Cardiac septum (tissue), 1 donor: ENCODE measurements around the gene PI4KA. TPM values are rescaled to one million over a fixed set of nuclear protein-coding genes. Genes with fewer than 3 reads are reported as not detected.
"Not testable (repeated sequence)": the region's sequence is repeated elsewhere in the genome, so short reads cannot be mapped to it uniquely, and the experiment has no call there.

Experiments used
- DNase-seq: peaks from one replicate; pipeline ENCODE4 v3.0.0-alpha.2; 2020; ENCODE audit warnings: low spot score
- intact Hi-C: fragments of 100-400 bp; cut with DNase I; formaldehyde crosslinking; loops from one replicate; pipeline ENCODE4 v1.14.0; 2022
- total RNA-seq: library from RNA; stranded (reverse); fragmentation: NEBNext Ultra II Directional; extraction: Animal tissue kit (Norgen Biotek cat#: 25700); gene quantifications from one replicate; pipeline ENCODE4 v1.2.1, GENCODE V29; 2021
- donor health status: DM: no; HTN: no; CAD: no.

PI4KA gene
- total RNA-seq, 1 donor from 2014 or later, result 52.6 TPM

- intact Hi-C loops, result no loop called here
- DNase-seq, result no peak
These were observed 73.2 kb downstream of the PI4KA start for GRCh38 chr22:20785415-20785814.

GRCh38 chr22:20783844-20784723 lies 74.5 kb downstream of the PI4KA start:
- intact Hi-C loops, result no loop called here
- DNase-seq, result no peak

- intact Hi-C loops, result no loop called here
- no peak for DNase-seq
These were observed 75.3 kb downstream of the PI4KA start for GRCh38 chr22:20783300-20783673.

- intact Hi-C loops, result no loop called here
These were observed 75.9 kb downstream of the PI4KA start for GRCh38 chr22:20782596-20783299.

GRCh38 chr22:20782083-20782482 lies 76.5 kb downstream of the PI4KA start:
- no peak for DNase-seq
- intact Hi-C loops, result no loop called here

More at GRCh38 chr22:20782596-20783299, 75.9 kb downstream of the PI4KA start:
- no peak for DNase-seq

GRCh38 chr22:20781272-20781990 lies 77.2 kb downstream of the PI4KA start:
- no peak for DNase-seq
- intact Hi-C loops, result no loop called here

- intact Hi-C loops, result no loop called here
- DNase-seq, result no peak
These were observed 78.8 kb downstream of the PI4KA start for GRCh38 chr22:20779818-20780158.

GRCh38 chr22:20779014-20779817 lies 79.4 kb downstream of the PI4KA start:
- intact Hi-C loops, result no loop called here
- no peak for DNase-seq

- no peak for DNase-seq
- intact Hi-C loops, result no loop called here
These were observed 81.0 kb downstream of the PI4KA start for GRCh38 chr22:20777420-20778177.

- no peak for DNase-seq
- intact Hi-C loops, result no loop called here
These were observed 81.8 kb downstream of the PI4KA start for GRCh38 chr22:20776624-20777405.

GRCh38 chr22:20775342-20775895 lies 83.2 kb downstream of the PI4KA start:
- no peak for DNase-seq
- intact Hi-C loops, result no loop called here

- intact Hi-C loops, result no loop called here
These were observed 83.7 kb downstream of the PI4KA start for GRCh38 chr22:20774882-20775281.

GRCh38 chr22:20773793-20774212 lies 84.8 kb downstream of the PI4KA start, which contains the start of gene SERPIND1:
TSS of gene SERPIND1 (plus strand) at chr22:20774113. CDS start at chr22:20779313, 5,200 bp downstream.
- intact Hi-C loops, result no loop called here
- DNase-seq, result no peak

More at GRCh38 chr22:20774882-20775281, 83.7 kb downstream of the PI4KA start:
- DNase-seq, result no peak

- no peak for DNase-seq
- intact Hi-C loops, result no loop called here
These were observed 86.5 kb downstream of the PI4KA start for GRCh38 chr22:20771918-20772625.

GRCh38 chr22:20769496-20769826 lies 89.2 kb downstream of the PI4KA start:
- DNase-seq, intact Hi-C loops: not testable (repeated sequence)

- intact Hi-C loops, result no loop called here
- no peak for DNase-seq
These were observed 92.1 kb downstream of the PI4KA start for GRCh38 chr22:20766530-20766929.

GRCh38 chr22:20765938-20766337 lies 92.7 kb downstream of the PI4KA start:
- no peak for DNase-seq
- intact Hi-C loops, result no loop called here
